Loucy (cell line): ENCODE measurements around the gene TOX2.

Source experiments
- EZH2phosphoT487 ChIP-seq: fragments of 200-600 bp; IDR thresholded peaks from 2 replicates; pipeline ENCODE4 v1.6.1; 2018; ENCODE audit warnings: antibody characterized with exemption, mild to moderate bottlenecking, moderate library complexity, borderline replicate concordance
- TF ChIP-seq, protein P1 (sequence below): fragments of 200-600 bp; sonication (generic); conservative IDR thresholded peaks from 2 replicates; pipeline ENCODE4 v1.5.1; 2014; ENCODE audit warnings: mild to moderate bottlenecking, antibody characterized with exemption, low read length

DNA sequence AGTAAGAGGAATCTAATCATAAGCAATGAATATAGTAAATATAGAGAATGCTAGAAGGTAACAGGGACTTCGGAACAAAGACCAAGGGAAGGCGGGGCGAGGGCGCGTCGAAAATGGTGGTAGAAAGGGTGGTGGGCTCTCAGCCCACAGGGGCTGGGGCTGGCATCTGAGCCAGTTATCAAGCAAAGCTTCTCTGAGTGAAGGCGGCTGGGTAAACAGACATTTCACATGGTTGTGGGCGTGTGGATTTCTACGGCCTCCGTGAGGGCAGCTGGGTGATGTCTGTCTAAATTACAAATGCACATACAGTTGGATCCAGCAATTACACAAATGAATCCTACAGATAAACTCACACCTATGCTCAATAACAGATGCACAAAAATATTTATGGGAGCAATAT, 56.6 kb downstream of the TOX2 start:
- TF ChIP-seq, protein P1, sequence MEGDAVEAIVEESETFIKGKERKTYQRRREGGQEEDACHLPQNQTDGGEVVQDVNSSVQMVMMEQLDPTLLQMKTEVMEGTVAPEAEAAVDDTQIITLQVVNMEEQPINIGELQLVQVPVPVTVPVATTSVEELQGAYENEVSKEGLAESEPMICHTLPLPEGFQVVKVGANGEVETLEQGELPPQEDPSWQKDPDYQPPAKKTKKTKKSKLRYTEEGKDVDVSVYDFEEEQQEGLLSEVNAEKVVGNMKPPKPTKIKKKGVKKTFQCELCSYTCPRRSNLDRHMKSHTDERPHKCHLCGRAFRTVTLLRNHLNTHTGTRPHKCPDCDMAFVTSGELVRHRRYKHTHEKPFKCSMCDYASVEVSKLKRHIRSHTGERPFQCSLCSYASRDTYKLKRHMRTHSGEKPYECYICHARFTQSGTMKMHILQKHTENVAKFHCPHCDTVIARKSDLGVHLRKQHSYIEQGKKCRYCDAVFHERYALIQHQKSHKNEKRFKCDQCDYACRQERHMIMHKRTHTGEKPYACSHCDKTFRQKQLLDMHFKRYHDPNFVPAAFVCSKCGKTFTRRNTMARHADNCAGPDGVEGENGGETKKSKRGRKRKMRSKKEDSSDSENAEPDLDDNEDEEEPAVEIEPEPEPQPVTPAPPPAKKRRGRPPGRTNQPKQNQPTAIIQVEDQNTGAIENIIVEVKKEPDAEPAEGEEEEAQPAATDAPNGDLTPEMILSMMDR = no peak
- no peak for TF ChIP-seq EZH2phosphoT487
